Esophagus muscularis mucosa (tissue), 4 donors: ENCODE data around the gene SFXN5. TPM values are rescaled to one million over a fixed set of nuclear protein-coding genes. Genes with fewer than 3 reads are reported as not detected.

Experiments used
- DNase-seq: peaks from one replicate; pipeline ENCODE4 v3.0.0-alpha.2; 2017; ENCODE audit errors: extremely low spot score
- H3K27ac ChIP-seq, 4 donors: fragments of 200-600 bp; sonication (generic); replicated peaks in 1 of 4; 1 replicate in 3 of 4; 2 replicates in 1 of 4; pipeline ENCODE4 v1.5.1; 2016 to 2019; ENCODE audit warnings: mild to moderate bottlenecking in 1 of 4
- H3K27me3 ChIP-seq, 4 donors: fragments of 200-600 bp; sonication (generic); one replicate each; pipeline versions ENCODE4 v1.5.1 to v1.6.0; 2016 to 2019
- H3K36me3 ChIP-seq, 4 donors: fragments of 200-600 bp; sonication (generic); one replicate each; pipeline ENCODE4 v1.5.1; 2016 to 2019
- H3K4me1 ChIP-seq, 4 donors: fragments of 200-600 bp; sonication (generic); one replicate each; pipeline ENCODE4 v1.5.1; 2016 to 2019
- H3K4me3 ChIP-seq, 4 donors: fragments of 200-600 bp; sonication (generic); 1 replicate in 2 of 4; 2 replicates in 2 of 4; pipeline ENCODE4 v1.5.1; 2016 to 2019; ENCODE audit warnings: mild to moderate bottlenecking in 4 of 4, moderate library complexity in 1 of 4
- H3K9me3 ChIP-seq, 4 donors: fragments of 200-600 bp; sonication (generic); 1 replicate in 3 of 4; 2 replicates in 1 of 4; pipeline ENCODE4 v1.5.1; 2016 to 2019
- CTCF ChIP-seq, 3 experiments: fragments of 200-600 bp in 2 of 3; fragments of 450-650 bp in 1 of 3; sonication (generic) in 2 of 3; IDR thresholded peaks; one replicate each; pipeline ENCODE4 v1.5.1; 2017 to 2019; ENCODE audit warnings: antibody characterized with exemption in 3 of 3, mild to moderate bottlenecking in 2 of 3, moderate library complexity in 1 of 3
- EP300 ChIP-seq: sonication (generic); formaldehyde crosslinking; IDR thresholded peaks from one replicate; pipeline ENCODE4 v1.6.1; 2017; ENCODE audit warnings: antibody characterized with exemption
- POLR2A ChIP-seq: fragments of 450-650 bp; IDR thresholded peaks from one replicate; pipeline ENCODE4 v1.6.1; 2017; ENCODE audit warnings: antibody characterized with exemption, moderate library complexity, mild to moderate bottlenecking, low read depth
- POLR2AphosphoS5 ChIP-seq, 2 donors: sonication (generic); formaldehyde crosslinking; IDR thresholded peaks; one replicate each; pipeline ENCODE4 v1.6.1; 2017; ENCODE audit warnings: antibody characterized with exemption in 2 of 2
- WGBS: methylation state at CpG from one replicate; pipeline ENCODE4 v1.1.5; 2018; 5-methylcytosine and 5-hydroxymethylcytosine counted together
- intact Hi-C: fragments of 100-400 bp; cut with DNase I; formaldehyde crosslinking; loops from one replicate; pipeline ENCODE4 v1.15.1; 2023
- total RNA-seq, 4 donors: library from RNA; depleted of rRNA; stranded (reverse); fragments of >200 nt; gene quantifications; one replicate each; pipeline versions ENCODE4 v1.1.0 to v1.2.1, GENCODE V29; 2016

The SFXN5 gene
- total RNA-seq, 4 donors from 2014 or later: 5.8 to 10.0 (median 6.8) TPM

- peaks cover 0 to 36% (median 15%) of the 10 kb centered on the region in 4 donors for H3K36me3 ChIP-seq
- WGBS: 84% methylated on average over 6 of the region's 6 CpGs
- no peak overlapping the region for H3K4me3 ChIP-seq
- no peak for TF ChIP-seq EP300
- TF ChIP-seq CTCF (IDR thresholded peaks at IDR 0.05): no peak
- no peak for TF ChIP-seq POLR2A
- no peak for TF ChIP-seq POLR2AphosphoS5 (IDR thresholded peaks at IDR 0.05)
- intact Hi-C loops: no loop called here
- H3K27ac ChIP-seq: no peak overlapping the region
- H3K4me1 ChIP-seq: no peaks in the 10 kb centered on the region
- H3K27me3 ChIP-seq: no peaks in the 10 kb centered on the region
- no peaks in the 10 kb centered on the region for H3K9me3 ChIP-seq
- DNase-seq: no peak
Measured at GRCh38 chr2:72994991-72995380, 76.5 kb downstream of the SFXN5 start.

GRCh38 chr2:72994282-72994990 lies 77.1 kb downstream of the SFXN5 start:
- DNase-seq: no peak

GRCh38 chr2:72993933-72994280 lies 77.6 kb downstream of the SFXN5 start:
- no peak for DNase-seq
- intact Hi-C loops: loop anchor here (1.0 to 2.0 kb wide), 2 partner anchors 169 to 183 kb away; no protein-coding TSS in a partner anchor
- H3K4me3 ChIP-seq: no peak overlapping the region

More at GRCh38 chr2:72994282-72994990, 77.1 kb downstream of the SFXN5 start:
- no peak overlapping the region for H3K4me3 ChIP-seq
- no peak for TF ChIP-seq POLR2A
- TF ChIP-seq EP300: no peak
- TF ChIP-seq CTCF (IDR thresholded peaks at IDR 0.05): no peak
- no peak for TF ChIP-seq POLR2AphosphoS5 (IDR thresholded peaks at IDR 0.05)
- 94% methylated on average over 10 of the region's 10 CpGs for WGBS
- H3K4me1 ChIP-seq: peaks cover 0 to 5% (median 0%) of the 10 kb centered on the region in 4 donors
- intact Hi-C loops: no loop called here
- no peaks in the 10 kb centered on the region for H3K27me3 ChIP-seq
- H3K9me3 ChIP-seq: no peaks in the 10 kb centered on the region
- peaks cover 0 to 40% (median 17%) of the 10 kb centered on the region in 4 donors for H3K36me3 ChIP-seq
- H3K27ac ChIP-seq: no peak overlapping the region

GRCh38 chr2:72993147-72993932 lies 78.2 kb downstream of the SFXN5 start:
- H3K9me3 ChIP-seq: no peaks in the 10 kb centered on the region
- peaks cover 0 to 5% (median 0%) of the 10 kb centered on the region in 4 donors for H3K4me1 ChIP-seq
- H3K4me3 ChIP-seq: no peak overlapping the region
- H3K27ac ChIP-seq: no peak overlapping the region
- peaks cover 2 to 37% (median 11%) of the 10 kb centered on the region in 4 donors for H3K36me3 ChIP-seq
- TF ChIP-seq CTCF (IDR thresholded peaks at IDR 0.05): peak; percentile 69 to 84 (median 77)
- no peak for TF ChIP-seq POLR2A
- TF ChIP-seq POLR2AphosphoS5 (IDR thresholded peaks at IDR 0.05): no peak
- 47% methylated on average over 5 of the region's 5 CpGs for WGBS
- intact Hi-C loops: loop anchor here (1.0 to 2.0 kb wide), 2 partner anchors 169 to 184 kb away; no protein-coding TSS in a partner anchor
- no peaks in the 10 kb centered on the region for H3K27me3 ChIP-seq
- DNase-seq: no peak

More at GRCh38 chr2:72993933-72994280, 77.6 kb downstream of the SFXN5 start:
- Histone ChIP-seq H3K9me3 (no peaks in the 10 kb centered on the region), H3K36me3 (peaks cover 0 to 37% (median 17%) of the 10 kb centered on the region in 4 donors), H3K4me1 (peaks cover 0 to 5% (median 0%) of the 10 kb centered on the region in 4 donors), H3K27ac (no peak overlapping the region), H3K27me3 (no peaks in the 10 kb centered on the region)
- 80% methylated on average over 5 of the region's 5 CpGs for WGBS
- no peak for TF ChIP-seq EP300
- TF ChIP-seq POLR2AphosphoS5 (IDR thresholded peaks at IDR 0.05): no peak
- TF ChIP-seq CTCF (IDR thresholded peaks at IDR 0.05): no peak
- no peak for TF ChIP-seq POLR2A
